Fibroblast of upper back skin (primary cell): ENCODE measurements around the gene USF1.
"Not testable (repeated sequence)": the region's sequence is repeated elsewhere in the genome, so short reads cannot be mapped to it uniquely, and the experiment has no call there.

Source experiments
- DNase-seq: peaks from one replicate; pipeline ENCODE4 v3.0.0-alpha.2; 2013

Gene USF1

DNA sequence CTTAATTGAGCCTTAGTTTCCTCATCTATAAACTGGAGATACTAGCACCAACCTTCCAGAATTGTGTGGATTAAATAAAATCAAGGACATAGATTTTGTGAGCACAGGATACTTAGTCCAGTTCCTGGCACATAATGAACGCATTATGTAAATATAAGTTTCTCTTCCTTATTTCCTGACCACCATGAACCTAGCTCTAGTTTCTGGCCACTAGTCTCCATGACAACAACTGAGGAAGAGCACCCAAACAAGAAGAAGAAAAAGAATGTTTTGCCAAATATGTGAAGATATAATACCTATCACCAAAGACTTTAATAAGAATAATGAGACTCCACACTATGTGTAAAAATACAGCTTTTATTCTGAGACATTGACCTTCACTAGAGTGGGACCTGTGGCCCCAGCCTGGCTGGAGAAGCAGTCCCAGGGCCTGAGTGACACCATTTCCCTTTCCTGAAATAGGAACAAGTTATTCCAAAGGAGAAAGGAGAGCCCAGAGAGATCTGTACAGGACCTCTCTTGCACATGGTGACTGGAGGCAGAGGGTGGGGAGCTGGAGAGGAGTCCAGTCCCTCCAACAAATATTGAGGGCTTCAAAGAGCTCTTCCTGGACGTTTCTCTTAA lies 940 bp upstream of the USF1 start:
- no peak for DNase-seq

GRCh38 chr1:161044908-161045735 lies 655 bp downstream of the USF1 start:
- DNase-seq: peak; percentile 46

DNA sequence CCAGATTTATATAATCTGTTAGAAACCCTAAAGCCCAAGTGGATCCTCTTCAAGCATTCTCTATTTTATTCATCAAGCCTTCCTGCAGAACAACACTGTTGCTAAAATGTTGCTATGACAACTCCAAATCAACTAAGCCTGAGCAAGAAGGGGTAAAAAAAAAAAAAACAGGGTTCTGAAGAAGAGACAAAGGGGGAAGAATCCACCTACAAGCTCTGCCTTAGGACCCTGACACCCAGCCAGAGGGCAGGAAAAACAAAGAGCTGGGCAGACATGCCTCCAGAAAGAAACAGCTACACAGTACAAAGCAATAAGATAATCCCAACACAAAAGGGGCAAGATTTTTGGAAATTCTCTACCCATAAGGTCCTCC lies 1.3 kb downstream of the USF1 start:
- no peak for DNase-seq

DNA sequence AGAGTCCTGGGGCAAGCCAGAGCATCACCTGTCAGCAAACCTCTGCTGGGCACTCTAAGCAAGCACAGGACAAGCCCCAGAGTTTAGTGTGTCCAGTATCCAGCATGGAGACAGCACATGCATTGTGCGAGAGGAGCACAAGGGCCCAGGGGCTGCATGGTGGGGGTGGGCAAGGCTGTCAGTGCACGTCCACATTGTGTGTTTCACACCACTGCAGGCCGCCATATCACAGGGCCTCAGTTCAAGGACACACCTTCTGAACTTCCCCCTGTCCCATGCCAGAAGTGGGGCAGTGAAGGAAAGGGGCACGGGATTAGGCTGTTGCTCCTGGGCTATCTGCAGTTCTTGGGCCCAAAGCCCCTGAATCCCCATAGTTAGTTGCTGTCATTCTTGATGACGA lies 6.2 kb downstream of the USF1 start:
- DNase-seq: no peak

DNA sequence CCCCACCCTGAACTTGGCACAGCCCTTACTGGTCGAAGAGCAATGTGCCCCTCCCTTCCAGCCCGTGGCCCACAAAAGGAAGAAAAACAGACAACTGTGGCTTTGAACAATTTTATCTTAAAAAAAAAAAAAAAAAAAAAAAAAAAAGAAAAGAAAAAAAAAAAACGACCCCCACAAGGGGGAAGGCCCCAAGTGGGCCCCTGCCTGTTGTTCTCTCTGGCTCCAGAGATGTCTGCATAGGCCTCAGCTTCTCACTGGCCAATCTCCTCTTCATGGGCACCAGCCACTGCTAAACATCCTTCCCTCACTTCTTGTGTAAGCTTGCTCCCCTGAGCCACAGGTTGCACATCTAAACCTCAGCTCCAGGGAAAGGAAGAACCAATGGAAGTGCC lies 6.6 kb downstream of the USF1 start:
- no peak for DNase-seq

- DNase-seq: no peak
These were observed 7.1 kb downstream of the USF1 start, which contains the start of gene TSTD1 for GRCh38 chr1:161038523-161039153. TSTD1 (minus strand) TSS chr1:161038964; CDS start chr1:161038889, 75 bp downstream.

DNA sequence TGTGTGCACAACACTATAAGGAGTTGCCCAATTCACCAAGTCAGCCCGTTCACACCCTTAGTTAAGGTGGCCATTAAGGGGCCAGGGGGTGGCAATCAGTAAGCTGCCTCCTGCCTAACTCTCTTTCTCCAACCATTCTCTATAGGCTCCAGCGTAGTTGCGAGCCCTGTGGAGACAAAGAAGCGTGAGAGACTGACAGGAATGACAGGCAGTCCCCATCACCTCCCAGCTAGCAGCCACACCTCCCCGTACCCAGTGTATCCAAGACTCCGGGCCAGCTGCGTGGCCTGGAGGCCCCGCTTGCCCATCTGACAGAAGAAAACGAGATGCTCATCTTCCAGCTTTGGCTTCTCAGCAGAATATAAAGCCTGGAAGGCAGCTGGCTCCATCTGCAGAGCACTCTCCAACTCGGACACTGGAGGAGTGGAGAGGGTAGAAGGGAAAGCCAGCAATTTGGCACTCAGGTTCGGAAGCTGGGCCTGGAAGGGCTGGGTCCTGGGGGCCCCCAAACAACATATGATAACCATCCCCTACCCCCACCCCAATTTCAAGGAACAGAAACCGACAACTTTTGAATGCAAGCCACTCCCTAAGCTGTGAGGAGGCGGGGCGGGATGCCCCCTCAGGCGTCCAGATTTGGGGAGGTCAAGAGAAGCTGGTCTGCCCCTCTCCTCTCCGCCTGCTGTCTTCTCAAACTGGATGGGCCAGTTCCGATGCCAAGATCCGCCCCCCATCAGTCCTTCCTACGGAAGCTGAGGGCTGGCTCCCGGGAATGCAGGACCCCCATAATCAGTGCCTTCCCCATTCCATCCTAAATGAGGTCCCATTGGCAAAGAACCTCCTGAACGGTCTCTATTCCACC lies 7.9 kb downstream of the USF1 start:
- DNase-seq: no peak

GRCh38 chr1:161033751-161034150 lies 12.0 kb downstream of the USF1 start:
- DNase-seq: no peak

DNA sequence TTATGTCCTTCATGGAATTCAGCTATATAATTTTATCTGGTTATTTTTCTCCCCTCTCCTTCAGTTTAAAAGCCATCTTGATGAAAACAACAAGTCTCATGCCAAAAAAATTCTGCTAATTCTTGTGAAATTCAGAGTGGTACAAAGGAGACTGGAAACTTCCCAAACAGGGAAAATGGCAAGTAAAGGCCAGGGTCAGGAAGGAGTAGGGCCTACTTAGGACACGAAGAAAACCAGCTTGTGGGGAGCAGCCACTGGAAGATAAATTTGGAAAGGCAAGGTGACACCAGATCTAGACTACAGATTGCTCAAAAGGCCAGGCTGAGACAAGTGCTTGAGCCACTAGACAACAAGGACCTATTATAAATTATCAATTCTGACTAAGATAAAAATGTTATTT lies 13.4 kb downstream of the USF1 start:
- DNase-seq: no peak

- DNase-seq: no peak
These were observed 13.9 kb downstream of the USF1 start for GRCh38 chr1:161031874-161032273.

DNA sequence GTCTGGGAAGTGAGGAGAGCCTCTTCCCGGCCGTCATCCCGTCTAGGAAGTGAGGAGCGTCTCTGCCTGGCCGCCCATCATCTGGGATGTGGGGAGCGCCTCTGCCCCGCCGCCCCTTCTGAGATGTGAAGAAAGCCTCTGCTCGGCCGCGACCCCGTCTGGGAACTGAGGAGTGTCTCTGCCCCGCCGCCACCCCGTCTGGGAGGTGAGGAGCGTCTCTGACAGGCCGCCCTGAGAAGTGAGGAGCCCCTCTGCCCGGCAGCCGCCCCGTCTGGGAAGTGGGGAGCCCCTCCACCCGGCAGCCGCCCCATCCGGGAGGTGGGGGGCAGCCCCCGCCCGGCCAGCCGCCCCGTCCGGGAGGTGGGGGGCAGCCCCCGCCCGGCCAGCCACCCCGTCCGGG lies 16.3 kb downstream of the USF1 start:
- DNase-seq: not testable (repeated sequence)

DNA sequence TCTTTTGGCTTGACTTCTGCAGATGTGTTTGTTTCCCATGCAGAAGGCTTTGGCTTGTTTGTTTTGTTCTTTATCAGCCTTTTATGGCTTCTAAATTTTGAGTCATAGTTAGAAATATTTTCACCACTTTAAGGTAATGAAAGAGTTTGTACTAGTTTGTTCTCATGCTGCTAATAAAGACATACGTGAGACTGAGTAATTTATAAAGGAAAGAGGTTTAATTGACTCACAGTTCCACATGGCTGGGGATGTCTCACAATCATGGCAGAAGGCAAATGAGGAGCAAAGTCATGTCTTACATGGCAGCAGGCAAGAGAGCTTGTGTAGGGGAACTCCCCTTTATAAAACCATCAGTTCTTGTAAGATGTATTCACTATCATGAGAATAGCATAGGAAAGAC lies 18.8 kb downstream of the USF1 start:
- DNase-seq: not testable (repeated sequence)

GRCh38 chr1:161022432-161022831 lies 23.3 kb downstream of the USF1 start:
- not testable (repeated sequence) for DNase-seq

- DNase-seq: no peak
These were observed 23.8 kb downstream of the USF1 start for GRCh38 chr1:161021970-161022353.

DNA sequence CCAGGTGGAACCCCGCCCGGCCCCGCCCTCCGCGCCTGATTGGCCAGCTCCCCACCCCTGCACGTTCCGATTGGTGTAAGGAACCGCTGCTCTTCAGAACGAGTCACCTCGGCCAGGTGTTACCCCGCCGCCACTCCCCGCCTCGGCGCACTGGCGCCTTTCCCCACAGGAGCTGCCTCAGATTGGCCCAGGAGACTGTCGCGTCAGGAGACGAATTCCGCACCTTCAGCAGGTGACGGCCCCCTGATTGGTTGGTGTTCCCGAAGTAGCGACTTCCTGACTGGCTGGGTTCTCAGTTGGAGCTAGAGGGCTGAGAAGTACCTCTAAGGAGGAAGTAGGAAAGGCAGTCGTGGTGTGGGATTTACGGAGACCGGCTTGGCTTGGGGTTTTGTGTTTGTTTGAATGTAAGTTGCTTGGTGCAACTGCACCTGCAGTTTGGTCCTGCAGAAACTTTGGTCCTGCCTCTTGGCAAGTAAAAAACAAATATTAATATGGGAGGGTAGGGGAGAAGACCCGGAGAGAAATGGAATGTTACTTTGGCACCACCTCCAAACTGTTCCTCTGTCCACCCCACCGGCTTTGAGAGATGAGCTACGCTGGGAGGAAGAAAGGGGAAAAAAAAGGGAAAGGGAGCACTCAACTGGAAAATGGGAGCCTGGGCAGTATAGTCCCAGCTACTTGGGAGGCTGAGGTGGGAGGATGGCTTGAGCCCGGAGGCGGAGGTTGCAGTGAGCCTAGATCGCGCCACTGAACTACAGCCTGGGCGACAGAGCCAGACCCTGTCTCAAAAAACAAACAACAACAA lies 24.4 kb downstream of the USF1 start:
- no peak for DNase-seq

GRCh38 chr1:161020509-161021164 lies 25.1 kb downstream of the USF1 start, which contains the start of gene F11R:
F11R (minus strand) TSS chr1:161021152; CDS start chr1:161021073, 79 bp downstream.
- DNase-seq: no peak

DNA sequence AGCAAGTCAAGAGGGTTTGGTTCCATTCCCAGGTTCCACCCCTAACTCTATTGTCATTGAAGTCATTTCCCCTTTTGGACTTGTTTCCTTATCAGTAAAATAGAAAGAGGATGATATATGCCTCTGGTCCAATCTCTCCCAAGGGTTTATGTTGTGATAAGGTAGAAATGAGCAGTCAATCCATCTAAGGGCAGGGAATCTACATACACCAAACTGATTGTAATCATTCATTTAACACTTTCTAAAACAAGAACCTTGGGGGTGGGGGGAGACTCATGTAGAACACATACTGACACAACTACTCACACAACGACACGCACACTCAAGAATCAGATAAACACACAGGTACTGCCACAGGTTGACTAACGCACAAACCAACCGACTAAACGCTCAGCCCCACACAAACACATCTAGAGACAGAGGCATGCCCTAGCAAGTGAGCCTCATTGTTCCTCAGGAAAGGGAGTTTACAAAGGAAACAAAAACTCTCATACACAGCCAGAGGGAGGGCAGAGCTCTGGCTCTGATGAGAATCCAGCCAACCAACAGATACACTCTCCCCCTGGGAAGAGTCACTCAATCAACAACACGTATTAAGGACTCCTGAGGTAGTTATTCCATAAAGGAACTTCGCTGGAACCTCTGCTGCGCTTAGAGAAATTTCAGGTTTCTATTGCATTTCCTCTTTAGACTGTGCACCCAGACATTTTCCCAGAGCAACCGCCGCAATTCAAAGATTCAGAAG lies 25.9 kb downstream of the USF1 start:
- no peak for DNase-seq

- not testable (repeated sequence) for DNase-seq
These were observed 26.6 kb downstream of the USF1 start for GRCh38 chr1:161019111-161019660.

DNA sequence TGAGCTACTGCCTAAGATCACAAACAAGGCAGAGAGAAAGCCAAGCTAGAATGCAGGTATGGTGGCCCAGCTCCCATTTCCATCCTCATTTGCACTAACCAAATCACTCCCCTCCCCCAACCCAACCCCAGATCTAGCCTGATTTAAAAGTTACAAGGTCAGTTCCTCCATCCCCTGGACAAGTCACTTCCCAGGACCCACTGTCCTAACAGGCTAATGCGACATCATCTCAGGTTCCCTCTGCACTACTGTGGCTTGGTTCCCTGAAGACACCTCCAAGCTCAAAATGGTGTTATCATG lies 27.2 kb downstream of the USF1 start:
- no peak for DNase-seq

DNA sequence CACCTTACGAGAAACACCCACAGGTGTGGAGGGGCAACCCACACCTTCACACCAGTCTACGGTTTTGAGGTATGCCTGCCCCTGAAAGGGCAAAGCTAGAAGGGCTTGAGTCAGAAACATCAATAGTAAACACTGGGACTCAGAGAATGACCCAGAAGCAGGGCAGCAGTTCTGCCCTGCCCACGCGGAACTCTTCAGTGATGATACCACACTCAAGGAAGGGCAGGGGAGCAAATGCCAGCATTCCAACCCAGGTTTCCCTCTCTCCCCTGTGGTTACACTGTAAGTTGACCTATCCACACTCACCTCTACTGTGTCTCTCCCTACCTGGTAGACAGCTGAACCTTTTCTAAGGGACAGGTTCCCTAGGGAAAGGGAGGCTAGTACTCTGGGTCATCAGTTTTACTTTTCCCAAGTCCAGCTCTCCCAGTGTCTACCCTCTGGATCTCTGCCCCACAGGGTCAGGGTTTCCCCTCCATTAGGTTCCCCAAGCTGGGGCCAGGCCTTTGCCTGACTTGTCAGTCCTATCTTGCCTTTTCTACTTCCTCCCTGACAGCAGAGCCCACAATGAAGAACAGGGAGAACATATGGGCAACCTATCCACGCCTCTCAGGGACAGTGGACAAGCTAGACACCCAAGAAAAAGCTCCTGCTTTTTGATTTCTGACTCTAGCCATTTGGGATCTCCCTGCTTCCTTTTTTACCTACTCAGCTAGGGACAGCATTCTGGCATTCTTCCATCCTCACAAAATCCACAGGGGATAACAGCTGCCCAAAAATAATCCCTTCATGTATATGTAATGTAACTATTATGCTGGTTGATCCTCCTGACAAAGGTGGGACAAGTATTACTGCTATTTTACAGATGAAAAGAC lies 27.8 kb downstream of the USF1 start:
- DNase-seq: no peak
